ENCODE measurements around the gene ZC3H15.

The ZC3H15 gene

GRCh38 chr2:186551323-186552050, 65.4 kb downstream of the ZC3H15 start:
- H3K4me1 Mint-ChIP-seq, result no peaks in the 10 kb centered on the region
- H3K36me3 Mint-ChIP-seq, result no peaks in the 10 kb centered on the region
- no peak overlapping the region for H3K4me3 Mint-ChIP-seq
- H3K9me3 Mint-ChIP-seq, result no peaks in the 10 kb centered on the region
- H3K27ac Mint-ChIP-seq, result no peak overlapping the region
- peaks cover 3% of the 10 kb centered on the region for H3K27me3 Mint-ChIP-seq

- H3K27ac Mint-ChIP-seq, result no peak overlapping the region
- peaks cover 3% of the 10 kb centered on the region for H3K27me3 Mint-ChIP-seq
- no peaks in the 10 kb centered on the region for H3K4me1 Mint-ChIP-seq
- H3K4me3 Mint-ChIP-seq, result no peak overlapping the region
- no peaks in the 10 kb centered on the region for H3K36me3 Mint-ChIP-seq
- no peaks in the 10 kb centered on the region for H3K9me3 Mint-ChIP-seq
Observed at GRCh38 chr2:186554429-186554828, 68.4 kb downstream of the ZC3H15 start.

GRCh38 chr2:186554850-186555671, 69.0 kb downstream of the ZC3H15 start:
- no peak overlapping the region for H3K27ac Mint-ChIP-seq
- no peak overlapping the region for H3K4me3 Mint-ChIP-seq
- no peaks in the 10 kb centered on the region for H3K9me3 Mint-ChIP-seq
- no peaks in the 10 kb centered on the region for H3K36me3 Mint-ChIP-seq
- peaks cover 3% of the 10 kb centered on the region for H3K27me3 Mint-ChIP-seq
- H3K4me1 Mint-ChIP-seq, result no peaks in the 10 kb centered on the region

- Mint-ChIP-seq H3K27ac (no peak overlapping the region), H3K27me3 (no peaks in the 10 kb centered on the region), H3K36me3 (no peaks in the 10 kb centered on the region), H3K4me3 (no peak overlapping the region), H3K9me3 (peaks cover 2% of the 10 kb centered on the region), H3K4me1 (no peaks in the 10 kb centered on the region)
Observed at GRCh38 chr2:186558512-186559276, 72.6 kb downstream of the ZC3H15 start.

Data from activated naive CD4-positive, alpha-beta T cell treated with anti-CD3 and anti-CD28 coated beads, Interleukin-2, amount 50 U/mL, for 24 hours (primary cell).